Fibroblast of mammary gland (primary cell): ENCODE measurements around the gene CDK5RAP3.

Experiments used
- DNase-seq: peaks from one replicate; pipeline ENCODE4 v3.0.0-alpha.2; 2010; ENCODE audit warnings: low read depth
- H3K4me3 ChIP-seq: 2 replicates; pipeline ENCODE4 v1.5.1; 2011; ENCODE audit warnings: low read depth, mild to moderate bottlenecking, low read length, moderate library complexity; ENCODE audit not compliant: control insufficient read depth
- TF ChIP-seq, protein P1 (sequence below): conservative IDR thresholded peaks from 2 replicates; pipeline ENCODE4 v1.5.1; 2011; ENCODE audit warnings: low read depth, low read length, inconsistent platforms; ENCODE audit not compliant: control insufficient read depth, insufficient read depth

The CDK5RAP3 gene

DNA sequence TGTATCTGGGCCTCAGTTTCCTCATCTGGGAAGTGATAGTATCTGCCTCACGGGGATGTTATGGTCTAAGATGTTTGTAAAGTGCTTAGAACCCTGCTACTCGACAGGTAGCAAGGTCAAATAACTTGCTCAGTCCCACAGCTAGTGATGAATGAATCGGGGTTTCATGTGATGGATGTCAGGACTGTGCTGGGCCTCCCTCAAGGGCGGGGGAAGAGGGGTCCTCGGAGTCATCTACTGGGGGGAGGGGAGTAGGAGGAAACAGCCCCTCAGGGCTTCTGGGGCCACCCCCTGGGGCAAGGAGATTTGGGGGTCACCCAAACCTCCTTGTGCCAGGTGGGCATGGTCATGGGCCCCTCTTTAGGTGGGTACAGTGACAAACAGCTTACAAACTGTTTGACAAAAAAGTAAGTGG lies 28.8 kb upstream of the CDK5RAP3 start:
- H3K4me3 ChIP-seq, result peak overlapping the region; percentile 86
- TF ChIP-seq, protein P1, sequence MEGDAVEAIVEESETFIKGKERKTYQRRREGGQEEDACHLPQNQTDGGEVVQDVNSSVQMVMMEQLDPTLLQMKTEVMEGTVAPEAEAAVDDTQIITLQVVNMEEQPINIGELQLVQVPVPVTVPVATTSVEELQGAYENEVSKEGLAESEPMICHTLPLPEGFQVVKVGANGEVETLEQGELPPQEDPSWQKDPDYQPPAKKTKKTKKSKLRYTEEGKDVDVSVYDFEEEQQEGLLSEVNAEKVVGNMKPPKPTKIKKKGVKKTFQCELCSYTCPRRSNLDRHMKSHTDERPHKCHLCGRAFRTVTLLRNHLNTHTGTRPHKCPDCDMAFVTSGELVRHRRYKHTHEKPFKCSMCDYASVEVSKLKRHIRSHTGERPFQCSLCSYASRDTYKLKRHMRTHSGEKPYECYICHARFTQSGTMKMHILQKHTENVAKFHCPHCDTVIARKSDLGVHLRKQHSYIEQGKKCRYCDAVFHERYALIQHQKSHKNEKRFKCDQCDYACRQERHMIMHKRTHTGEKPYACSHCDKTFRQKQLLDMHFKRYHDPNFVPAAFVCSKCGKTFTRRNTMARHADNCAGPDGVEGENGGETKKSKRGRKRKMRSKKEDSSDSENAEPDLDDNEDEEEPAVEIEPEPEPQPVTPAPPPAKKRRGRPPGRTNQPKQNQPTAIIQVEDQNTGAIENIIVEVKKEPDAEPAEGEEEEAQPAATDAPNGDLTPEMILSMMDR, result no peak
- DNase-seq, result no peak

- peak overlapping the region; percentile 86 for H3K4me3 ChIP-seq
- DNase-seq, result no peak
- TF ChIP-seq, protein P1, result no peak
These were observed 28.3 kb upstream of the CDK5RAP3 start for GRCh38 chr17:47942568-47942967.

- no peak overlapping the region for H3K4me3 ChIP-seq
- TF ChIP-seq, protein P1, result no peak
- DNase-seq, result no peak
These were observed 25.8 kb upstream of the CDK5RAP3 start for GRCh38 chr17:47945080-47945479.

- DNase-seq, result no peak
- TF ChIP-seq, protein P1, result no peak
- H3K4me3 ChIP-seq, result no peak overlapping the region
These were observed 25.1 kb upstream of the CDK5RAP3 start for GRCh38 chr17:47945529-47946508.

DNA sequence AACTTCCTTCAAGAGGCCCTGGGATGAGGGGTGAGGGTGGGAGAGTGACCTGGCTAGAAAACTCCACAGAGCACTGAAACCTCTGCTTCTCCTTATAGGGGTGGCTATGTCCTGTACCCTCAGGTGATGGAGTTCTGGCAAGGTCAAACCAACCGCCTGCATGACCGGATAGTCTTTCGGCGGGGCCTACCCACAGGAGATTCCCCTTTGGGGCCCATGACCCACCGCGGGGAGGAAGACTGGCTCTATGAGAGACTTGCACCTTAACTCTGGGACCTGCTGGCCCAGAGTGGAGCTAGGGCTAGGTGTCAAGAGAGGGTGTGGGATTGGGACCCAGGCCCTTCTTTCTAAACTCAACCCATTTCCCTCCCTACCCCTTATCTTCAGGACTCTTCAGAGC lies 24.4 kb upstream of the CDK5RAP3 start:
- no peak for DNase-seq
- H3K4me3 ChIP-seq, result no peak overlapping the region
- TF ChIP-seq, protein P1, result no peak

GRCh38 chr17:47946929-47947397 lies 23.9 kb upstream of the CDK5RAP3 start:
- DNase-seq, result peak; percentile 82
- no peak overlapping the region for H3K4me3 ChIP-seq
- TF ChIP-seq, protein P1, result peak; percentile 84
